ENCODE measurements around the gene CLIP2.

GRCh38 chr7:74428023-74428422, 138.8 kb downstream of the CLIP2 start:
- TF ChIP-seq EZH2 (IDR thresholded peaks at IDR 0.05; ENCODE audit: low read depth, low read length, severe bottlenecking) (no peak), CTCF (IDR thresholded peaks at IDR 0.05; ENCODE audit: control extremely low read depth in 1 of 3, insufficient read depth in 1 of 3, low read depth in 1 of 3, low read length in 3 of 3) (no peak), TCF12 (IDR thresholded peaks at IDR 0.05; ENCODE audit: low read depth, low read length) (no peak), EP300 (IDR thresholded peaks at IDR 0.05; ENCODE audit: borderline replicate concordance in 1 of 2, low read depth in 2 of 2, low read length in 2 of 2) (no peak), POLR2A (IDR thresholded peaks at IDR 0.05; ENCODE audit: control extremely low read depth in 1 of 2, low read depth in 2 of 2, low read length in 2 of 2) (no peak), SIN3A (conservative IDR thresholded peaks at IDR 0.05 in 1 of 2, IDR thresholded peaks at IDR 0.05 in 1 of 2; ENCODE audit: low read depth in 1 of 2, low read length in 2 of 2) (no peak), POLR2AphosphoS5 (IDR thresholded peaks at IDR 0.05; ENCODE audit: low read depth, low read length) (no peak), RAD21 (IDR thresholded peaks at IDR 0.05 in 1 of 2, conservative IDR thresholded peaks at IDR 0.05 in 1 of 2; ENCODE audit: low read depth in 2 of 2, low read length in 2 of 2) (no peak), ZNF274 (IDR thresholded peaks at IDR 0.05; ENCODE audit: borderline replicate concordance, extremely low read depth, low read length) (no peak), CREB1 (IDR thresholded peaks at IDR 0.05) (no peak), MAX (IDR thresholded peaks at IDR 0.05) (no peak), RFX5 (IDR thresholded peaks at IDR 0.05; ENCODE audit: borderline replicate concordance, low read depth, low read length) (no peak)
- TF ChIP-seq, protein P1, sequence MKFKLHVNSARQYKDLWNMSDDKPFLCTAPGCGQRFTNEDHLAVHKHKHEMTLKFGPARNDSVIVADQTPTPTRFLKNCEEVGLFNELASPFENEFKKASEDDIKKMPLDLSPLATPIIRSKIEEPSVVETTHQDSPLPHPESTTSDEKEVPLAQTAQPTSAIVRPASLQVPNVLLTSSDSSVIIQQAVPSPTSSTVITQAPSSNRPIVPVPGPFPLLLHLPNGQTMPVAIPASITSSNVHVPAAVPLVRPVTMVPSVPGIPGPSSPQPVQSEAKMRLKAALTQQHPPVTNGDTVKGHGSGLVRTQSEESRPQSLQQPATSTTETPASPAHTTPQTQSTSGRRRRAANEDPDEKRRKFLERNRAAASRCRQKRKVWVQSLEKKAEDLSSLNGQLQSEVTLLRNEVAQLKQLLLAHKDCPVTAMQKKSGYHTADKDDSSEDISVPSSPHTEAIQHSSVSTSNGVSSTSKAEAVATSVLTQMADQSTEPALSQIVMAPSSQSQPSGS (IDR thresholded peaks at IDR 0.05; ENCODE audit: low read length) = 0 out of 2 replicates have a peak, but pooled peaks have one; percentile 37
